Fibroblast of pulmonary artery (primary cell): Measurements from ENCODE around the gene ANK3.

ENCODE experiments used
- DNase-seq: peaks from one replicate; pipeline ENCODE4 v3.0.0-alpha.2; 2010; ENCODE audit warnings: low read depth
- H3K4me3 ChIP-seq: replicated peaks from 2 replicates; pipeline ENCODE4 v1.5.1; 2011; ENCODE audit warnings: low read depth, mild to moderate bottlenecking, control low read depth, low read length, moderate library complexity
- TF ChIP-seq, protein P1 (sequence below): IDR thresholded peaks from 2 replicates; pipeline ENCODE4 v1.5.1; 2011; ENCODE audit warnings: mild to moderate bottlenecking, control low read depth, low read length, inconsistent platforms; ENCODE audit errors: missing control alignments

Gene ANK3

DNA sequence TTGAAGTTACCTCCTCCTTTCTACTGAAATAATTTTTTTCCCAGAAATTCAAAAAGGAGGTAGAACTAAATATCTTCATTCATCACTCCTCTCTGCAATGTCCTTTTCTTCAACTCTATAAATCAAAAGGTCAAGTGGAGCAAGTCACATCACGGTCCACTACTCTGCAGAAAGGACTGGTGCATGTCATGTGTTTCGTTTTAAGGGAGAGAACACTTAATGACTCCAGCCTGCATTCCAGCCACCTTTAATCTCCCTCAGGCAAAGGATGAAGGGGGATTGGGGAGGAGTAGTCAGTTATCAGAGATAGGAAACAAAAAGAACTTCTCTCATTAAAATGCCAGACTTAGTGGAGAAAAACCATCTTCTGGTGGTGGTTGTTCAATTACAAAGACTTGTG is 78.9 kb downstream of the ANK3 start:
- DNase-seq, result no peak
- TF ChIP-seq, protein P1, sequence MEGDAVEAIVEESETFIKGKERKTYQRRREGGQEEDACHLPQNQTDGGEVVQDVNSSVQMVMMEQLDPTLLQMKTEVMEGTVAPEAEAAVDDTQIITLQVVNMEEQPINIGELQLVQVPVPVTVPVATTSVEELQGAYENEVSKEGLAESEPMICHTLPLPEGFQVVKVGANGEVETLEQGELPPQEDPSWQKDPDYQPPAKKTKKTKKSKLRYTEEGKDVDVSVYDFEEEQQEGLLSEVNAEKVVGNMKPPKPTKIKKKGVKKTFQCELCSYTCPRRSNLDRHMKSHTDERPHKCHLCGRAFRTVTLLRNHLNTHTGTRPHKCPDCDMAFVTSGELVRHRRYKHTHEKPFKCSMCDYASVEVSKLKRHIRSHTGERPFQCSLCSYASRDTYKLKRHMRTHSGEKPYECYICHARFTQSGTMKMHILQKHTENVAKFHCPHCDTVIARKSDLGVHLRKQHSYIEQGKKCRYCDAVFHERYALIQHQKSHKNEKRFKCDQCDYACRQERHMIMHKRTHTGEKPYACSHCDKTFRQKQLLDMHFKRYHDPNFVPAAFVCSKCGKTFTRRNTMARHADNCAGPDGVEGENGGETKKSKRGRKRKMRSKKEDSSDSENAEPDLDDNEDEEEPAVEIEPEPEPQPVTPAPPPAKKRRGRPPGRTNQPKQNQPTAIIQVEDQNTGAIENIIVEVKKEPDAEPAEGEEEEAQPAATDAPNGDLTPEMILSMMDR, result no peak
- no peak overlapping the region for H3K4me3 ChIP-seq

DNA sequence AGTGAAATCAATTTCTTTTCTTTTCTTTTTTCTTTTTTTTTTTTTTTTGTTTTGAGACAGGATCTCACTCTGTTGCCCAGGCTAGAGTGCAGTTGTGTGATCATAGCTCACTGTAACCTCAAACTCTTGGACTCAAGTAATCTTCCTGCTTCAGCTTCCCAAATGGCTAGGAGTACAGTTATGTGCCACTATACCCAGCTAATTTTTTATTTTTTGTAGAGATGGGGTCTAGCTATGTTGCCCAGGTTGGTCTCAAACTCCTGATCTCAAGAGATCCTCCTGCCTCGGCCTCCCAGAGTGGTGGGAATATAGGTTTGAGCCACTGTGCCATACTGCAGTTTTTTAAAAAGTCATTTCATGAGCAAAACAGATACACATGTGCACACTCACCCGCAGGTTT is 79.8 kb downstream of the ANK3 start:
- H3K4me3 ChIP-seq, result no peak overlapping the region
- TF ChIP-seq, protein P1, result no peak
- DNase-seq, result no peak

DNA sequence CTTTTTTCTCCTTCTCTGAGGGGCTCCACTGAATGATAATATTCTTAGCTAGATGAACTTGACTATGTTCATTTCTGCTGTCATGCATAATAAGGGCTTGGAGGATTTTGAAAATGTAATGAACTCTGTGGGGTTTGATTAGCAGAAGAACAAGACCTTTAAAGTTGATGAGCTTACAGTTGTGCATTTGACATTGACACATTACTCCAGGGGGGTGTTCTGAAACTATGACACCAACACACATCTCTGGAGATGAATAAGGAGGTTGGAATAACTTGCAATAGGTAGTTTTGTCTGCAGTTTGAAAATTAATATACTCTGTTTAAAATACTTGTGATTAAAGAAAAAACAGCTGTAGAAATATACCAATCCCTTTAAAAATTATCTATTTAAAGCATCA is 80.3 kb downstream of the ANK3 start:
- DNase-seq, result no peak
- TF ChIP-seq, protein P1, result no peak
- H3K4me3 ChIP-seq, result no peak overlapping the region

DNA sequence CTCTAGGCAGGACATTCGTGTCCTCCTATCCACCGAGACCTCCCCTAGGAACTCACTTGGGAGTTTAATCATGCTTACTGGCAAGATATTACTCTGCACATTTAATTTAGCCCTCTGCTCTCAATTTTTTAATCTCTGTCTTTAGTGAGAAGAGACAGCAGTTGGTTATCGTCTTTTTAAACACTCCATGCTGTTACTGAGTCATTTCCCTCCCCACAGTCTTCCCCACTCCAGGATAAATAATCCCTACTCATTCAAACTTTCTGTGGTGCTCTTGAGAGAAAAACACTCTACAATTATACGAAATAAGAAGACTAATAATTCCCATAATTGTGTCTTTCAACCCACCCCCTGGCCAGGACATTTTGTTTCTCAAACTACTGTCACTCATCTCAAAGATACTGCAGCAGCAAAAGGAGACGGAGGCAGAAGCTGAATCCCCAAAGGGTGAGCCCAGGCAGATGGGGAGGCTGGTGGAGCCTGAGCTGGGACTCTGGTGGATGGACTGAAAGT is 84.2 kb downstream of the ANK3 start:
- no peak overlapping the region for H3K4me3 ChIP-seq
- DNase-seq, result peak; percentile 48
- TF ChIP-seq, protein P1, result no peak

DNA sequence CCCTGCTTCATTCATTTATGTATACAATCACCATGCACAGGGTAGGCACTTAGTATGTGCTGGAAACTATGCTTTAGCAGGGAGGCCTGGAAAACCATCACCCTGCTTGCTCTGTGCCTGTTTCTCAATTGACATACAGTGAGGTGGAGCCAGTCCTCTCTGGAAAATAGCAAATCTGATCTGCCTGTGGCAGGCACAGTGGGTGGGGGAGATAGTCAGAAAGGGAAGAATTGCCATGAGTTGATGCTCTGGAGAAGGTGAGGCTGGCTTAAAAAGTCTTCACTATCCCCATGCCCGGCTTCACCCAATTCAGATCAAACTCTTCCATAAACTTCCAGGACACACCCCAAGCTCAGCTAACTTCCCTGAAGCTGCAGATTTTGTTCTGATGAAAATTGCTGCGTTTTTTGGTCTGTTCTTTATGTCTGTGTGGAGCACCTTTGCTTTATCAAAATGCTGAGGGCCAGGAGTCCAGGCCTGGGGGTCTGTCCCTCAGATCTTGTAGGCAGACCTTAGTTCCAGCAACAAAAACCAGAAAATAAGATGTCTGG is 84.8 kb downstream of the ANK3 start:
- no peak for DNase-seq
- TF ChIP-seq, protein P1, result no peak
- no peak overlapping the region for H3K4me3 ChIP-seq

DNA sequence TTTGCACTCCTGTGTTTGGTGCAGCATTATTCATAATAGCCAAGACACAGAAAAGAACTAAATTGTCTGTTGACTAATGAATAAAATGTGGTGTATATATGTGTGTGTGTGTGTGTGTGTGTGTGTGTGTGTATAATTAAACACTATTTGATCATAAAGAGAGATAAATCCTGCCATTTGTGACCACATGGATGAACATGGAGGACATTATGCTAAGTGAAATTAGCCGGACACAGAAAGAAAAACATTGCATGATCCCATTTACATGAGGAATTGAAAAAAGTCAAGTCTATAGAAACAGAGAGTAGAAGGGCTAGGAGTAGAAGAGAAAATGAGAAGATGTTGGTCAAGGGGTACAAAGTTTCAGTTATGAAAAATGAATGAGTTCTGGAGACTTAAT is 85.9 kb downstream of the ANK3 start:
- no peak overlapping the region for H3K4me3 ChIP-seq
- DNase-seq, result no peak
- TF ChIP-seq, protein P1, result no peak
